Common myeloid progenitor, CD34-positive (primary cell): ENCODE measurements around the gene DNPEP.

ENCODE experiments used
- CTCF ChIA-PET: fragments of 350-600 bp; sonication (Branson Sonifier 250); formaldehyde crosslinking; loops from one replicate; lab custom pipeline; 2021; ENCODE audit warnings: antibody characterized with exemption; lab: Charles Lee
- POLR2A ChIA-PET: fragments of 350-600 bp; sonication (Branson Sonifier 250); formaldehyde crosslinking; loops from one replicate; lab custom pipeline; 2021; ENCODE audit warnings: antibody characterized with exemption; lab: Charles Lee
- DNase-seq, 3 donors: peaks; one replicate each; pipeline versions ENCODE4 v3.0.0 to v3.0.0-alpha.2; 2013
- H3K27ac ChIP-seq, 2 experiments: 1 replicate in 1 of 2; 2 replicates in 1 of 2; pipeline ENCODE4 v1.7.0; 2013; ENCODE audit warnings: inconsistent platforms in 2 of 2, low read length in 2 of 2, mild to moderate bottlenecking in 2 of 2, low read depth in 1 of 2, moderate library complexity in 1 of 2; ENCODE audit not compliant: severe bottlenecking in 2 of 2, insufficient read depth in 1 of 2, poor library complexity in 1 of 2
- H3K27me3 ChIP-seq, 5 experiments: replicated peaks in 2 of 5; 1 replicate in 3 of 5; 2 replicates in 2 of 5; pipeline versions ENCODE4 v1.6.1 to v1.7.0; 2013; ENCODE audit warnings: low read length in 4 of 5, mild to moderate bottlenecking in 2 of 5, moderate library complexity in 2 of 5, inconsistent platforms in 1 of 5; ENCODE audit not compliant: insufficient read depth in 5 of 5, control insufficient read depth in 4 of 5
- H3K36me3 ChIP-seq, 4 experiments: 1 replicate in 2 of 4; 2 replicates in 2 of 4; pipeline versions ENCODE4 v1.6.1 to v1.7.0; 2013; ENCODE audit warnings: low read length in 3 of 4, control low read depth in 1 of 4, mild to moderate bottlenecking in 1 of 4; ENCODE audit not compliant: control insufficient read depth in 4 of 4, insufficient read depth in 4 of 4
- H3K4me1 ChIP-seq, 4 experiments: 1 replicate in 3 of 4; 2 replicates in 1 of 4; pipeline versions ENCODE4 v1.6.1 to v1.7.1; 2013; ENCODE audit warnings: low read length in 3 of 4, mild to moderate bottlenecking in 3 of 4, control low read depth in 1 of 4, inconsistent platforms in 1 of 4, moderate library complexity in 1 of 4; ENCODE audit not compliant: control insufficient read depth in 4 of 4, insufficient read depth in 4 of 4; ENCODE audit errors: control extremely low read depth in 1 of 4
- H3K4me3 ChIP-seq, 7 experiments: 1 replicate in 4 of 7; 2 replicates in 3 of 7; pipeline versions ENCODE4 v1.5.1 to v1.7.0; 2013; ENCODE audit warnings: mild to moderate bottlenecking in 7 of 7, low read length in 6 of 7, moderate library complexity in 6 of 7, inconsistent platforms in 2 of 7, low read depth in 2 of 7, control low read depth in 1 of 7; ENCODE audit not compliant: insufficient read depth in 4 of 7, control insufficient read depth in 1 of 7; ENCODE audit errors: extremely low read depth in 1 of 7
- H3K9me3 ChIP-seq, 5 experiments: 1 replicate in 4 of 5; 2 replicates in 1 of 5; pipeline versions ENCODE4 v1.6.1 to v1.7.1; 2013; ENCODE audit warnings: low read length in 4 of 5, mild to moderate bottlenecking in 2 of 5, inconsistent platforms in 1 of 5, low read depth in 1 of 5, moderate library complexity in 1 of 5; ENCODE audit not compliant: control insufficient read depth in 4 of 5, insufficient read depth in 2 of 5; ENCODE audit errors: control extremely low read depth in 1 of 5
- WGBS: methylation state at CpG from one replicate; pipeline ENCODE4 v1.1.5; 2013; ENCODE audit not compliant: insufficient coverage; 5-methylcytosine and 5-hydroxymethylcytosine counted together

DNPEP gene

DNA sequence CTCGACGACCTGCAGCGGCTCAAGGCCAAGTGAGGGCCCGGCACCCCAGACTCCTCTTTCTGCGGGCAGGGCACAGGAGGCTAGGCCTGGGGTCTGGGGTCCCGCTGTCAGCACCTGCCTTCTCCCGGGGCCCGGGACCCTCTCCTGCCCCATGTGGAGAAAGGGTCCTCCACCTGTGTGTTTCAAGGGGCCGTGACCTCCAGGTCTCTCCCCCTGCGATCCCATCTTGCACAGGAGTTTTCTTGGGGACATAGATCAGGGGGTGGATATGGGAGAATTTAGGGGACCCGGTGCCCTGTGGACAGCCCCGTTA is 31.3 kb upstream of the DNPEP start:
- ChIA-PET CTCF (interaction anchor here (0.8 to 2.3 kb wide), 4 partner anchors 12 to 72 kb away, joined by 3 to 7 read pairs (median 4); no protein-coding TSS in a partner anchor), POLR2A (no interaction called here)
- no peak overlapping the region for H3K27ac ChIP-seq
- H3K4me3 ChIP-seq: no peak overlapping the region
- peaks cover 0 to 59% (median 28%) of the 10 kb centered on the region in 5 experiments for H3K27me3 ChIP-seq
- H3K4me1 ChIP-seq: peaks cover 0 to 9% (median 4%) of the 10 kb centered on the region in 4 experiments
- 50% methylated on average over 7 of the region's 12 CpGs for WGBS
- no peaks in the 10 kb centered on the region for H3K36me3 ChIP-seq
- no peak for DNase-seq
- no peaks in the 10 kb centered on the region for H3K9me3 ChIP-seq

DNA sequence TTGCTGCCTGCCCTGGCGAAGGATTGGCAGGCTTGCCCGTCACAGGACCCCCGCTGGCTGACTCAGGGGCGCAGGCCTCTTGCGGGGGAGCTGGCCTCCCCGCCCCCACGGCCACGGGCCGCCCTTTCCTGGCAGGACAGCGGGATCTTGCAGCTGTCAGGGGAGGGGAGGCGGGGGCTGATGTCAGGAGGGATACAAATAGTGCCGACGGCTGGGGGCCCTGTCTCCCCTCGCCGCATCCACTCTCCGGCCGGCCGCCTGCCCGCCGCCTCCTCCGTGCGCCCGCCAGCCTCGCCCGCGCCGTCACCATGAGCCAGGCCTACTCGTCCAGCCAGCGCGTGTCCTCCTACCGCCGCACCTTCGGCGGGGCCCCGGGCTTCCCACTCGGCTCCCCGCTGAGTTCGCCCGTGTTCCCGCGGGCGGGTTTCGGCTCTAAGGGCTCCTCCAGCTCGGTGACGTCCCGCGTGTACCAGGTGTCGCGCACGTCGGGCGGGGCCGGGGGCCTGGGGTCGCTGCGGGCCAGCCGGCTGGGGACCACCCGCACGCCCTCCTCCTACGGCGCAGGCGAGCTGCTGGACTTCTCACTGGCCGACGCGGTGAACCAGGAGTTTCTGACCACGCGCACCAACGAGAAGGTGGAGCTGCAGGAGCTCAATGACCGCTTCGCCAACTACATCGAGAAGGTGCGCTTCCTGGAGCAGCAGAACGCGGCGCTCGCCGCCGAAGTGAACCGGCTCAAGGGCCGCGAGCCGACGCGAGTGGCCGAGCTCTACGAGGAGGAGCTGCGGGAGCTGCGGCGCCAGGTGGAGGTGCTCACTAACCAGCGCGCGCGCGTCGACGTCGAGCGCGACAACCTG is 30.7 kb upstream of the DNPEP start, which contains the start of gene DES:
DES (plus strand) TSS at position 223 of the 857 bp plus-strand sequence; CDS start at position 309, 86 bp downstream.
- ChIA-PET CTCF (interaction anchor here (1.2 to 2.3 kb wide), 3 partner anchors 13 to 77 kb away, joined by 3 to 7 read pairs (median 3); no protein-coding TSS in a partner anchor), POLR2A (no interaction called here)
- 12% methylated on average over 93 of the region's 98 CpGs for WGBS
- Histone ChIP-seq H3K4me3 (peak within 1 kb of the TSS in 3 of 7 experiments; percentile 19 to 48 (median 23)), H3K27me3 (peaks cover 0 to 63% (median 28%) of the 10 kb centered on the region in 5 experiments), H3K4me1 (peaks cover 0 to 9% (median 4%) of the 10 kb centered on the region in 4 experiments), H3K9me3 (no peaks in the 10 kb centered on the region), H3K36me3 (no peaks in the 10 kb centered on the region), H3K27ac (no peak within 1 kb of the TSS)
- DNase-seq: peak in 1 of 3 donors; percentile 21

DNA sequence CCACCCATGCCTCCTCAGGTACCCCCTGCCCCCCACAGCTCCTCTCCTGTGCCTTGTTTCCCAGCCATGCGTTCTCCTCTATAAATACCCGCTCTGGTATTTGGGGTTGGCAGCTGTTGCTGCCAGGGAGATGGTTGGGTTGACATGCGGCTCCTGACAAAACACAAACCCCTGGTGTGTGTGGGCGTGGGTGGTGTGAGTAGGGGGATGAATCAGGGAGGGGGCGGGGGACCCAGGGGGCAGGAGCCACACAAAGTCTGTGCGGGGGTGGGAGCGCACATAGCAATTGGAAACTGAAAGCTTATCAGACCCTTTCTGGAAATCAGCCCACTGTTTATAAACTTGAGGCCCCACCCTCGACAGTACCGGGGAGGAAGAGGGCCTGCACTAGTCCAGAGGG is 29.7 kb upstream of the DNPEP start:
- peaks cover 0 to 9% (median 4%) of the 10 kb centered on the region in 4 experiments for H3K4me1 ChIP-seq
- H3K27me3 ChIP-seq: peaks cover 0 to 68% (median 25%) of the 10 kb centered on the region in 5 experiments
- POLR2A ChIA-PET: no interaction called here
- no peak overlapping the region for H3K27ac ChIP-seq
- peaks cover 0 to 5% (median 0%) of the 10 kb centered on the region in 5 experiments for H3K9me3 ChIP-seq
- H3K4me3 ChIP-seq: no peak overlapping the region
- 95% methylated on average over 5 of the region's 9 CpGs for WGBS
- CTCF ChIA-PET: interaction anchor here (1.1 to 2.8 kb wide), 7 partner anchors 11 to 112 kb away, joined by 3 to 9 read pairs (median 4); no protein-coding TSS in a partner anchor
- H3K36me3 ChIP-seq: no peaks in the 10 kb centered on the region
- no peak for DNase-seq

DNA sequence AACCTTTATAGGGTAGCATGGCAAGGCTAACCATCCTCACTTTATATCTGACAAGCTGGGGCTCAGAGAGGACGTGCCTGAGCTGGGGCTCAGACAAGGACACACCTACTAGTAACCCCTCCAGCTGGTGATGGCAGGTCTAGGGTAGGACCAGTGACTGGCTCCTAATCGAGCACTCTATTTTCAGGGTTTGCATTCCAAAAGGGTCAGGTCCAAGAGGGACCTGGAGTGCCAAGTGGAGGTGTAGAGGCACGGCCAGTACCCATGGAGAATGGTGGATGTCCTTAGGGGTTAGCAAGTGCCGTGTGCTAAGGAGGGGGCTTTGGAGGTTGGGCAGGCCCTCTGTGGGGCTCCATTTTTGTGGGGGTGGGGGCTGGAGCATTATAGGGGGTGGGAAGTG is 29.2 kb upstream of the DNPEP start:
- peaks cover 0 to 5% (median 0%) of the 10 kb centered on the region in 5 experiments for H3K9me3 ChIP-seq
- H3K4me1 ChIP-seq: peaks cover 0 to 9% (median 4%) of the 10 kb centered on the region in 4 experiments
- DNase-seq: no peak
- peaks cover 0 to 68% (median 25%) of the 10 kb centered on the region in 5 experiments for H3K27me3 ChIP-seq
- CTCF ChIA-PET: interaction anchor here (1.1 to 2.8 kb wide), 7 partner anchors 11 to 112 kb away, joined by 3 to 9 read pairs (median 4); no protein-coding TSS in a partner anchor
- no peak overlapping the region for H3K4me3 ChIP-seq
- no peaks in the 10 kb centered on the region for H3K36me3 ChIP-seq
- no peak overlapping the region for H3K27ac ChIP-seq
- WGBS: 100% methylated on average over 2 of the region's 4 CpGs
- POLR2A ChIA-PET: no interaction called here

DNA sequence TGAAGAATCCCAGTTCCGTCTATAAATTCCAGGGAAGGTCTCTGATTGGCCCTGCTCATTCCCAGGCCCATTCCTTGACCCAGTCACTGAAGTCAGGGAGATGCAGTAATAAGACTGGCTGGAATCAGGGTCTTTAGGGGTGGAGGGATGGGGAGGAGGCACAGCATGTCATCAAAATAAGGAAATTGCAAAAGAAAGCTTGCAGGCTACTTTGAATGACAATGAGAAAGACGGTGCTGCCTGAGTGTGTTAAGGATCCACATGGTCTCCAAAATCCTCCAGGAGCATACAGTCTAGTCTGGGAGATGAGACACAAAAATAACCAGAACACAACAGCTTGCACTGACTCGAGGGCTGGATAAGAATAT is 28.5 kb upstream of the DNPEP start:
- H3K9me3 ChIP-seq: peaks cover 0 to 5% (median 0%) of the 10 kb centered on the region in 5 experiments
- H3K36me3 ChIP-seq: no peaks in the 10 kb centered on the region
- no peak overlapping the region for H3K27ac ChIP-seq
- H3K4me3 ChIP-seq: no peak overlapping the region
- no peak for DNase-seq
- CTCF ChIA-PET: interaction anchor here (1.1 to 2.8 kb wide), 5 partner anchors 11 to 23 kb away, joined by 3 to 9 read pairs (median 4); no protein-coding TSS in a partner anchor
- H3K4me1 ChIP-seq: peaks cover 0 to 9% (median 4%) of the 10 kb centered on the region in 4 experiments
- peaks cover 0 to 67% (median 24%) of the 10 kb centered on the region in 5 experiments for H3K27me3 ChIP-seq
- POLR2A ChIA-PET: interaction anchor here (0.5 to 0.7 kb wide), 2 partner anchors 193 to 1756 kb away, joined by 3 to 5 read pairs; no protein-coding TSS in a partner anchor
- WGBS: 68% methylated on average over 2 of the region's 3 CpGs

DNA sequence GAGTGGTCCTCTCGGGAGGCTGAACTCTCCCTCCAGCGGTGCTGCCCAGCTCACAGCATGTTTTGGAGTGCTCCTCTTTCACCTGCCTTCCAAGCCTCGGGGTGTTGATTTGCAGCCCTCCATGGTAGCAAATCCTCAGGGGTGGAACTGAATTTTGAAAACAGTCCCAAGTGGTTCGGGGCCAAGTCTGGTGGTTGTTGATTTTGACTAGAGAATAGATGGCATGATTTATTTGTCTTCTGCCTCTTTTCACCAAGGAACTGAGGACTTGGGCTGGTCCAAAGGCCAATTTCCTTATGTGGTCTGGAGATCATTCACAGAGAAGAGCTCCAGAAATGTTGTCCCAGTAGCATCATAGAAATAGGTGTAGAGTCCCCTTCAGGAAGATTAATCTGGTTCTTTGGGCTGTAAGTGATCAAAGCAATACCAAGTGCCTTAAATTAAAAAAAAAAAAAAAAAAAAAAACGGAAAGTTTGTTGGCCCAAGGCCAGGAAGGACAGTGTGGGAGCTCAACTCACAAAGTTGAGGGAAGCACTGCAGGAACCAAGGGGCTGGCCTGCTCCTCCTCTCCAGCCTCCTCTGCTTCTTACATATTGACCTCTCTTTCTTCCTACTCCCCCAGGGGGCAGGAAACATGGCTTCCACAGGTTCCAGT is 28.0 kb upstream of the DNPEP start:
- Histone ChIP-seq H3K4me3 (no peak overlapping the region), H3K4me1 (peaks cover 0 to 9% (median 4%) of the 10 kb centered on the region in 4 experiments), H3K9me3 (peaks cover 0 to 5% (median 0%) of the 10 kb centered on the region in 5 experiments), H3K36me3 (no peaks in the 10 kb centered on the region), H3K27ac (no peak overlapping the region), H3K27me3 (peaks cover 0 to 61% (median 23%) of the 10 kb centered on the region in 5 experiments)
- CTCF ChIA-PET: interaction anchor here (0.8 to 2.8 kb wide), 4 partner anchors 11 to 15 kb away, joined by 4 to 9 read pairs (median 5); no protein-coding TSS in a partner anchor
- 88% methylated on average over 3 of the region's 5 CpGs for WGBS
- no peak for DNase-seq
- POLR2A ChIA-PET: interaction anchor here (0.5 to 0.7 kb wide), 2 partner anchors 193 to 1755 kb away, joined by 3 to 5 read pairs; no protein-coding TSS in a partner anchor
